BE2C (cell line): ENCODE measurements around the gene TNNT3.

ENCODE experiments used
- DNase-seq: peaks from one replicate; pipeline ENCODE4 v3.0.0-alpha.2; 2020
- H3K27me3 ChIP-seq: fragments of 250-450 bp; sonication (Bioruptor Pico); 2 replicates; pipeline ENCODE4 v1.5.1; 2020; ENCODE audit warnings: mild to moderate bottlenecking
- H3K36me3 ChIP-seq: fragments of 250-450 bp; sonication (Bioruptor Pico); 2 replicates; pipeline ENCODE4 v1.5.1; 2020; ENCODE audit warnings: mild to moderate bottlenecking
- H3K4me1 ChIP-seq: fragments of 250-450 bp; sonication (Bioruptor Pico); 2 replicates; pipeline ENCODE4 v1.5.1; 2020
- H3K4me3 ChIP-seq: 2 replicates; pipeline ENCODE4 v1.5.1; 2011; ENCODE audit warnings: low read depth, low read length
- H3K9me3 ChIP-seq: fragments of 250-450 bp; sonication (Bioruptor Pico); 2 replicates; pipeline ENCODE4 v1.5.1; 2020
- CTCF ChIP-seq: IDR thresholded peaks from 2 replicates; pipeline ENCODE4 v1.5.1; 2012; ENCODE audit warnings: mild to moderate bottlenecking, low read depth, low read length

TNNT3 gene

GRCh38 chr11:1878137-1879031 lies 41.1 kb upstream of the TNNT3 start:
- Histone ChIP-seq H3K36me3 (no peaks in the 10 kb centered on the region), H3K9me3 (no peaks in the 10 kb centered on the region), H3K4me1 (peaks cover 15% of the 10 kb centered on the region), H3K4me3 (no peak overlapping the region), H3K27me3 (no peaks in the 10 kb centered on the region)
- no peak for DNase-seq
- TF ChIP-seq CTCF: no peak

GRCh38 chr11:1879342-1879940 lies 40.1 kb upstream of the TNNT3 start:
- no peak for DNase-seq
- Histone ChIP-seq H3K4me3 (no peak overlapping the region), H3K9me3 (no peaks in the 10 kb centered on the region), H3K36me3 (no peaks in the 10 kb centered on the region), H3K27me3 (no peaks in the 10 kb centered on the region), H3K4me1 (peaks cover 15% of the 10 kb centered on the region)
- TF ChIP-seq CTCF: no peak

- DNase-seq: no peak
- no peak for TF ChIP-seq CTCF
- peaks cover 15% of the 10 kb centered on the region for H3K4me1 ChIP-seq
- no peaks in the 10 kb centered on the region for H3K36me3 ChIP-seq
- no peaks in the 10 kb centered on the region for H3K27me3 ChIP-seq
- no peak overlapping the region for H3K4me3 ChIP-seq
- H3K9me3 ChIP-seq: no peaks in the 10 kb centered on the region
Observed at GRCh38 chr11:1879941-1880720, 39.4 kb upstream of the TNNT3 start.

- no peak for TF ChIP-seq CTCF
- peaks cover 15% of the 10 kb centered on the region for H3K4me1 ChIP-seq
- H3K9me3 ChIP-seq: no peaks in the 10 kb centered on the region
- no peak overlapping the region for H3K4me3 ChIP-seq
- no peaks in the 10 kb centered on the region for H3K36me3 ChIP-seq
- DNase-seq: no peak
- H3K27me3 ChIP-seq: no peaks in the 10 kb centered on the region
Observed at GRCh38 chr11:1880746-1881441, 38.6 kb upstream of the TNNT3 start.

- Histone ChIP-seq H3K36me3 (no peaks in the 10 kb centered on the region), H3K4me1 (peaks cover 9% of the 10 kb centered on the region), H3K9me3 (no peaks in the 10 kb centered on the region), H3K27me3 (no peaks in the 10 kb centered on the region), H3K4me3 (no peak overlapping the region)
- TF ChIP-seq CTCF: no peak
- DNase-seq: no peak
Observed at GRCh38 chr11:1881442-1882264, 37.9 kb upstream of the TNNT3 start.
